Right lobe of liver (tissue), 4 donors: ENCODE results near the gene NDE1.

Experiments
- CTCF ChIP-seq, 4 donors: fragments of 200-600 bp in 3 of 4; fragments of 450-650 bp in 1 of 4; IDR thresholded peaks; one replicate each; pipeline versions ENCODE4 v1.5.1 to v1.8.0; 2016 to 2022; ENCODE audit warnings: antibody characterized with exemption in 4 of 4, mild to moderate bottlenecking in 2 of 4
- POLR2A ChIP-seq: fragments of 450-650 bp; IDR thresholded peaks from one replicate; pipeline ENCODE4 v1.6.1; 2017; ENCODE audit warnings: antibody characterized with exemption, mild to moderate bottlenecking
- donor health status: DM: no; HTN: no; CAD: no.
- donor health status: DM: no; HTN: no; CAD: no.
- donor health status: DM: no; HTN: yes; CAD: no.

- no peak for TF ChIP-seq POLR2A
- no peak for TF ChIP-seq CTCF (IDR thresholded peaks at IDR 0.05)
These were observed 125.7 kb downstream of the NDE1 start for GRCh38 chr16:15775663-15776304.
